Neural progenitor cell (in vitro differentiated cells): ENCODE measurements around the gene GAB2.

Experiments
- EZH2phosphoT487 ChIP-seq: fragments of 200-600 bp; sonication (generic); IDR thresholded peaks from 2 replicates; pipeline ENCODE4 v1.6.1; 2017; ENCODE audit warnings: antibody characterized with exemption
- TF ChIP-seq, protein P1 (sequence below): fragments of 200-600 bp; sonication (generic); IDR thresholded peaks from 2 replicates; pipeline ENCODE4 v1.5.1; 2017; ENCODE audit warnings: antibody characterized with exemption, mild to moderate bottlenecking

GRCh38 chr11:78467370-78467769 is 49.8 kb upstream of the GAB2 start:
- TF ChIP-seq, protein P1, sequence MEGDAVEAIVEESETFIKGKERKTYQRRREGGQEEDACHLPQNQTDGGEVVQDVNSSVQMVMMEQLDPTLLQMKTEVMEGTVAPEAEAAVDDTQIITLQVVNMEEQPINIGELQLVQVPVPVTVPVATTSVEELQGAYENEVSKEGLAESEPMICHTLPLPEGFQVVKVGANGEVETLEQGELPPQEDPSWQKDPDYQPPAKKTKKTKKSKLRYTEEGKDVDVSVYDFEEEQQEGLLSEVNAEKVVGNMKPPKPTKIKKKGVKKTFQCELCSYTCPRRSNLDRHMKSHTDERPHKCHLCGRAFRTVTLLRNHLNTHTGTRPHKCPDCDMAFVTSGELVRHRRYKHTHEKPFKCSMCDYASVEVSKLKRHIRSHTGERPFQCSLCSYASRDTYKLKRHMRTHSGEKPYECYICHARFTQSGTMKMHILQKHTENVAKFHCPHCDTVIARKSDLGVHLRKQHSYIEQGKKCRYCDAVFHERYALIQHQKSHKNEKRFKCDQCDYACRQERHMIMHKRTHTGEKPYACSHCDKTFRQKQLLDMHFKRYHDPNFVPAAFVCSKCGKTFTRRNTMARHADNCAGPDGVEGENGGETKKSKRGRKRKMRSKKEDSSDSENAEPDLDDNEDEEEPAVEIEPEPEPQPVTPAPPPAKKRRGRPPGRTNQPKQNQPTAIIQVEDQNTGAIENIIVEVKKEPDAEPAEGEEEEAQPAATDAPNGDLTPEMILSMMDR = no peak
- no peak for TF ChIP-seq EZH2phosphoT487
